Activated T-cell treated with anti-CD3 and anti-CD28 coated beads, Interleukin-2, amount 50 U/mL, for 24 hours (primary cell): ENCODE data around the gene MGMT.
"Not testable (repeated sequence)": the region's sequence is repeated elsewhere in the genome, so short reads cannot be mapped to it uniquely, and the experiment has no call there.

Source experiments
- DNase-seq: peaks from one replicate; pipeline ENCODE4 v3.0.0-alpha.2; 2020
- H3K27ac Mint-ChIP-seq: 2 replicates; pipeline ENCODE4 v1.8.0; 2020; ENCODE audit warnings: mild to moderate bottlenecking, mixed read lengths
- H3K27me3 Mint-ChIP-seq: 2 replicates; pipeline ENCODE4 v1.8.0; 2020; ENCODE audit warnings: mixed read lengths
- H3K36me3 Mint-ChIP-seq: 2 replicates; pipeline ENCODE4 v1.8.0; 2020; ENCODE audit warnings: low read depth, mixed read lengths
- H3K4me1 Mint-ChIP-seq: 2 replicates; pipeline ENCODE4 v1.8.0; 2020; ENCODE audit warnings: low read depth, mixed read lengths
- H3K4me3 Mint-ChIP-seq: 2 replicates; pipeline ENCODE4 v1.8.0; 2020; ENCODE audit warnings: mild to moderate bottlenecking, moderate library complexity, mixed read lengths
- H3K9me3 Mint-ChIP-seq: 2 replicates; pipeline ENCODE4 v1.8.0; 2020; ENCODE audit warnings: mixed read lengths

Gene MGMT

DNA sequence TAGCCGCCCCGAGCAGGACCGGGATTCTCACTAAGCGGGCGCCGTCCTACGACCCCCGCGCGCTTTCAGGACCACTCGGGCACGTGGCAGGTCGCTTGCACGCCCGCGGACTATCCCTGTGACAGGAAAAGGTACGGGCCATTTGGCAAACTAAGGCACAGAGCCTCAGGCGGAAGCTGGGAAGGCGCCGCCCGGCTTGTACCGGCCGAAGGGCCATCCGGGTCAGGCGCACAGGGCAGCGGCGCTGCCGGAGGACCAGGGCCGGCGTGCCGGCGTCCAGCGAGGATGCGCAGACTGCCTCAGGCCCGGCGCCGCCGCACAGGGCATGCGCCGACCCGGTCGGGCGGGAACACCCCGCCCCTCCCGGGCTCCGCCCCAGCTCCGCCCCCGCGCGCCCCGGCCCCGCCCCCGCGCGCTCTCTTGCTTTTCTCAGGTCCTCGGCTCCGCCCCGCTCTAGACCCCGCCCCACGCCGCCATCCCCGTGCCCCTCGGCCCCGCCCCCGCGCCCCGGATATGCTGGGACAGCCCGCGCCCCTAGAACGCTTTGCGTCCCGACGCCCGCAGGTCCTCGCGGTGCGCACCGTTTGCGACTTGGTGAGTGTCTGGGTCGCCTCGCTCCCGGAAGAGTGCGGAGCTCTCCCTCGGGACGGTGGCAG, at the start of gene MGMT:
TSS of gene MGMT (plus strand) at position 539 of the 656 bp plus-strand sequence.
- H3K9me3 Mint-ChIP-seq = no peaks in the 10 kb centered on the region
- peaks cover 5% of the 10 kb centered on the region for H3K27me3 Mint-ChIP-seq
- peaks cover 23% of the 10 kb centered on the region for H3K4me1 Mint-ChIP-seq
- H3K27ac Mint-ChIP-seq = peak within 1 kb of the TSS; percentile 67
- peaks cover 20% of the 10 kb centered on the region for H3K36me3 Mint-ChIP-seq
- H3K4me3 Mint-ChIP-seq = peak within 1 kb of the TSS; percentile 80
- peak; percentile 99 for DNase-seq

GRCh38 chr10:129417870-129418269, 49.2 kb upstream of the MGMT start:
- no peaks in the 10 kb centered on the region for H3K27me3 Mint-ChIP-seq
- H3K4me3 Mint-ChIP-seq = no peak overlapping the region
- H3K36me3 Mint-ChIP-seq = no peaks in the 10 kb centered on the region
- H3K4me1 Mint-ChIP-seq = no peaks in the 10 kb centered on the region
- DNase-seq = no peak
- H3K27ac Mint-ChIP-seq = no peak overlapping the region
- H3K9me3 Mint-ChIP-seq = no peaks in the 10 kb centered on the region

GRCh38 chr10:129418496-129419225, 48.4 kb upstream of the MGMT start:
- no peak overlapping the region for H3K4me3 Mint-ChIP-seq
- no peaks in the 10 kb centered on the region for H3K36me3 Mint-ChIP-seq
- no peaks in the 10 kb centered on the region for H3K9me3 Mint-ChIP-seq
- no peaks in the 10 kb centered on the region for H3K4me1 Mint-ChIP-seq
- no peaks in the 10 kb centered on the region for H3K27me3 Mint-ChIP-seq
- DNase-seq = no peak
- H3K27ac Mint-ChIP-seq = no peak overlapping the region

- H3K27me3 Mint-ChIP-seq = peaks cover under 1% of the 10 kb centered on the region
- H3K4me1 Mint-ChIP-seq = no peaks in the 10 kb centered on the region
- DNase-seq = no peak
- no peaks in the 10 kb centered on the region for H3K9me3 Mint-ChIP-seq
- no peak overlapping the region for H3K27ac Mint-ChIP-seq
- H3K4me3 Mint-ChIP-seq = no peak overlapping the region
- no peaks in the 10 kb centered on the region for H3K36me3 Mint-ChIP-seq
Observed at GRCh38 chr10:129419397-129419796, 47.6 kb upstream of the MGMT start.

GRCh38 chr10:129421399-129422010, 45.5 kb upstream of the MGMT start:
- H3K27ac Mint-ChIP-seq = no peak overlapping the region
- no peaks in the 10 kb centered on the region for H3K9me3 Mint-ChIP-seq
- no peak for DNase-seq
- peaks cover 8% of the 10 kb centered on the region for H3K27me3 Mint-ChIP-seq
- H3K36me3 Mint-ChIP-seq = no peaks in the 10 kb centered on the region
- no peaks in the 10 kb centered on the region for H3K4me1 Mint-ChIP-seq
- no peak overlapping the region for H3K4me3 Mint-ChIP-seq

- Mint-ChIP-seq H3K4me3 (no peak overlapping the region), H3K4me1 (no peaks in the 10 kb centered on the region), H3K27me3 (peaks cover 8% of the 10 kb centered on the region), H3K9me3 (no peaks in the 10 kb centered on the region), H3K36me3 (no peaks in the 10 kb centered on the region), H3K27ac (no peak overlapping the region)
- no peak for DNase-seq
Observed at GRCh38 chr10:129424978-129425377, 42.1 kb upstream of the MGMT start.

- Mint-ChIP-seq H3K4me1 (no peaks in the 10 kb centered on the region), H3K36me3 (no peaks in the 10 kb centered on the region), H3K27me3 (peaks cover 8% of the 10 kb centered on the region), H3K4me3 (no peak overlapping the region), H3K9me3 (no peaks in the 10 kb centered on the region), H3K27ac (no peak overlapping the region)
- no peak for DNase-seq
Observed at GRCh38 chr10:129426606-129427005, 40.4 kb upstream of the MGMT start.

DNA sequence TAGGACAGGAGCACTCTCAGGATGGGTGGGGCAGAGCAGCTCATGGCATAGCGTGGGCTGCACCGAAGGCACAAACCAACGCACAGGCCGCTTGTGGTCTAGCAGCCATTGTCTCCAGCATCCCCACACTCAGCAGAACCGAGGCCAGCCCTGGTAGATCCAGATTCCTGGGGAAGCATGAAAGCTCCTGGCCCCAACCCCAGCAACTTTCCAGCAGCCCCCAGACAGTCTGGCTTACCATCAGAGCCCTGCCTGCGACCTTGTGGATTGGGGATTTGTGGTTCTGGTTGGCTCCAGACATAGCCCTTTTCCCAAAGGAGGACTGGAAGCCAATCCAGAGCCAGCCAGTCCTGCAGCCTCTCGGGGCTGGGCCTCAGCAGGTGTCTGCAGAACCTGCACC, 33.8 kb upstream of the MGMT start:
- H3K9me3 Mint-ChIP-seq = no peaks in the 10 kb centered on the region
- H3K4me1 Mint-ChIP-seq = no peaks in the 10 kb centered on the region
- no peaks in the 10 kb centered on the region for H3K36me3 Mint-ChIP-seq
- peaks cover 18% of the 10 kb centered on the region for H3K27me3 Mint-ChIP-seq
- no peak overlapping the region for H3K4me3 Mint-ChIP-seq
- no peak overlapping the region for H3K27ac Mint-ChIP-seq
- no peak for DNase-seq

- DNase-seq, H3K27ac Mint-ChIP-seq, H3K9me3 Mint-ChIP-seq, H3K4me3 Mint-ChIP-seq, H3K36me3 Mint-ChIP-seq, H3K4me1 Mint-ChIP-seq: not testable (repeated sequence)
- H3K27me3 Mint-ChIP-seq = peaks cover 27% of the 10 kb centered on the region
Observed at GRCh38 chr10:129435724-129436123, 31.3 kb upstream of the MGMT start.

- H3K4me1 Mint-ChIP-seq = no peaks in the 10 kb centered on the region
- DNase-seq = no peak
- H3K9me3 Mint-ChIP-seq = no peaks in the 10 kb centered on the region
- H3K4me3 Mint-ChIP-seq = no peak overlapping the region
- H3K27ac Mint-ChIP-seq = no peak overlapping the region
- no peaks in the 10 kb centered on the region for H3K36me3 Mint-ChIP-seq
- peaks cover 27% of the 10 kb centered on the region for H3K27me3 Mint-ChIP-seq
Observed at GRCh38 chr10:129438024-129438423, 29.0 kb upstream of the MGMT start.

DNA sequence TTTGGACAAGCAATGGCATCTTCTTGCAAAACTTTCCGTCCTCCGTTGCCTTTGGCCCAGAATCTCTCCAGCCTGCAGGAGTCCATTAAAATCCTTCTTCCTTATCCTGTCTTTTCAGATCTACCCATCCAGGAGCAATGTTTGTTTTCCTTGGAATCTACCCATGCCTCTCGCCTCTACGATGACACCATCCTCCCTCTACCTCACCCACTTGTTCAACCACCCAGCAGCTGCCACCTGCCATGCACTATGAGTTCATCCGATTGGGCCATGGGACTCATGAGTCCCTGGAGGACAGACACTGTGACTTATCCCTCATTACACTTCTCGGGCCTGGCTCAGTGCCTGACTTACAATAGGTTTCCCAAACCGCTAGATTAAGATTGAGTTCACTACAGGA, 26.8 kb upstream of the MGMT start:
- H3K4me3 Mint-ChIP-seq = no peak overlapping the region
- H3K4me1 Mint-ChIP-seq = no peaks in the 10 kb centered on the region
- no peak overlapping the region for H3K27ac Mint-ChIP-seq
- H3K36me3 Mint-ChIP-seq = no peaks in the 10 kb centered on the region
- no peak for DNase-seq
- H3K9me3 Mint-ChIP-seq = no peaks in the 10 kb centered on the region
- peaks cover 25% of the 10 kb centered on the region for H3K27me3 Mint-ChIP-seq

DNA sequence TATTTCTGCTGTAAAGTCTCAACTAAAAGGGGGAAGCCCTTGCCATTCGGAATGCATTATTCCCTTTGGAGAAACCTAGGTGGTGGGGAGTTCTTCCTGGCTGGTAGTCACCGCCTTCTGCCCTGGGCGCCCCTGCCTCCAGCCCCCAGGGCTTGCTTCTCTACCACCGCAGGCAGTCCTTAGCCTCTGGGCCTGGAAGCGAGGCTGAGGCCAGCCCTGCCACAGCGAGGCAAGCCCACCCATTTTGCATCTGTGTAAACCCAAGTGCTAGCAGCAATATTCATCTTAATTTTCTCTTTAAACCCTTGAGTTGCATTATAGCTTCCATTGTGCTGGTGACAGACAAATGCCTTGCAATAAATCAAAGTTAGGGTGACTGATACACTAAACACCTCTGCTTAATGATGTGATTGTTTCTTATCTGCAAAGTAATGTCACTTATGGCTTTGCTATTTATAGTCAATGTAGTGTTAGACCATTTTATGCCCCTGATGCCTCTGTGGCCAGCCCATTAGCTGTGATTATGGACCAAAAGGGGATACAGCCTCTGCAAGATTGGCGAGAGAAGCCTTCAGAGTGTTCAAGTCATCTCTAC, 26.2 kb upstream of the MGMT start:
- peaks cover 24% of the 10 kb centered on the region for H3K27me3 Mint-ChIP-seq
- H3K36me3 Mint-ChIP-seq = no peaks in the 10 kb centered on the region
- no peak overlapping the region for H3K4me3 Mint-ChIP-seq
- no peaks in the 10 kb centered on the region for H3K9me3 Mint-ChIP-seq
- no peaks in the 10 kb centered on the region for H3K4me1 Mint-ChIP-seq
- DNase-seq = no peak
- no peak overlapping the region for H3K27ac Mint-ChIP-seq

- Mint-ChIP-seq H3K4me1 (no peaks in the 10 kb centered on the region), H3K9me3 (no peaks in the 10 kb centered on the region), H3K27ac (no peak overlapping the region), H3K36me3 (no peaks in the 10 kb centered on the region), H3K4me3 (no peak overlapping the region), H3K27me3 (peaks cover 19% of the 10 kb centered on the region)
- DNase-seq = no peak
Observed at GRCh38 chr10:129441372-129442009, 25.6 kb upstream of the MGMT start.

- no peak overlapping the region for H3K27ac Mint-ChIP-seq
- no peaks in the 10 kb centered on the region for H3K4me1 Mint-ChIP-seq
- peaks cover 12% of the 10 kb centered on the region for H3K27me3 Mint-ChIP-seq
- H3K4me3 Mint-ChIP-seq = no peak overlapping the region
- no peak for DNase-seq
- no peaks in the 10 kb centered on the region for H3K9me3 Mint-ChIP-seq
- no peaks in the 10 kb centered on the region for H3K36me3 Mint-ChIP-seq
Observed at GRCh38 chr10:129442866-129443265, 24.2 kb upstream of the MGMT start.
